WTC11 (cell line): ENCODE results near the gene IFNA17. TPM values are rescaled to one million over a fixed set of nuclear protein-coding genes. Genes with fewer than 3 reads are reported as not detected.
"Not testable (repeated sequence)": the region's sequence is repeated elsewhere in the genome, so short reads cannot be mapped to it uniquely, and the experiment has no call there.

Source experiments
- ATAC-seq: fragments of 200-7000 bp; cut with Tn5 transposase; 2 replicates; pipeline ENCODE4 v1.10.0; 2021; ENCODE audit warnings: mild to moderate bottlenecking, moderate library complexity
- CTCF ChIA-PET: fragments of 300-600 bp; sonication (Branson Sonifier 250); formaldehyde crosslinking; loops from one replicate; lab custom pipeline; 2021; ENCODE audit warnings: antibody characterized with exemption; lab: Charles Lee
- POLR2A ChIA-PET: fragments of 350-600 bp; sonication (Branson Sonifier 250); formaldehyde crosslinking; loops from one replicate; lab custom pipeline; 2021; ENCODE audit warnings: antibody characterized with exemption; lab: Charles Lee
- DNase-seq: peaks from one replicate; pipeline ENCODE4 v3.0.0; 2021; ENCODE audit warnings: low spot score
- H3K27ac Mint-ChIP-seq: 2 replicates; pipeline ENCODE4 v1.8.0; 2021; ENCODE audit warnings: mixed read lengths
- H3K27me3 Mint-ChIP-seq: 2 replicates; pipeline ENCODE4 v1.8.0; 2021; ENCODE audit warnings: low read depth, mild to moderate bottlenecking, moderate library complexity, mixed read lengths
- H3K36me3 Mint-ChIP-seq: 2 replicates; pipeline ENCODE4 v1.8.0; 2021; ENCODE audit warnings: mixed read lengths
- H3K4me1 Mint-ChIP-seq: 2 replicates; pipeline ENCODE4 v1.8.0; 2022; ENCODE audit warnings: mixed read lengths
- H3K4me3 Mint-ChIP-seq: 2 replicates; pipeline ENCODE4 v1.8.0; 2021; ENCODE audit warnings: mild to moderate bottlenecking, moderate library complexity, mixed read lengths
- H3K9me3 Mint-ChIP-seq: 2 replicates; pipeline ENCODE4 v1.8.0; 2021; ENCODE audit warnings: mixed read lengths
- ATF1 ChIP-seq: sonication (generic); formaldehyde crosslinking; IDR thresholded peaks from 2 replicates; pipeline ENCODE4 v1.8.1; 2023; ENCODE audit warnings: mild to moderate bottlenecking, moderate library complexity, missing genetic modification reagents
- CBFB ChIP-seq: sonication (generic); formaldehyde crosslinking; IDR thresholded peaks from 2 replicates; pipeline ENCODE4 v1.8.1; 2022; ENCODE audit warnings: mild to moderate bottlenecking, low read depth, missing genetic modification reagents
- CREM ChIP-seq: sonication (generic); formaldehyde crosslinking; IDR thresholded peaks from 2 replicates; pipeline ENCODE4 v1.8.1; 2022; ENCODE audit warnings: mild to moderate bottlenecking, missing genetic modification reagents, moderate library complexity
- GRHL2 ChIP-seq: fragments of 250-450 bp; sonication (Bioruptor Pico); IDR thresholded peaks from 2 replicates; pipeline ENCODE4 v1.8.0; 2022; ENCODE audit warnings: mild to moderate bottlenecking, moderate library complexity; ENCODE audit not compliant: insufficient replicate concordance, severe bottlenecking
- HMGA2 ChIP-seq: fragments of 250-450 bp; sonication (Bioruptor Pico); IDR thresholded peaks from 2 replicates; pipeline ENCODE4 v1.4.0; 2021; ENCODE audit warnings: mild to moderate bottlenecking, moderate library complexity
- NFATC4 ChIP-seq: fragments of 250-450 bp; sonication (Bioruptor Pico); IDR thresholded peaks from 2 replicates; pipeline ENCODE4 v1.9.0; 2021; ENCODE audit warnings: mild to moderate bottlenecking
- NFE2L1 ChIP-seq: sonication (generic); formaldehyde crosslinking; IDR thresholded peaks from 2 replicates; pipeline ENCODE4 v1.8.1; 2023; ENCODE audit warnings: missing genetic modification reagents
- SMAD4 ChIP-seq: sonication (generic); formaldehyde crosslinking; IDR thresholded peaks from 2 replicates; pipeline ENCODE4 v1.8.0; 2022; ENCODE audit warnings: mild to moderate bottlenecking, missing genetic modification reagents
- SP1 ChIP-seq: sonication (generic); formaldehyde crosslinking; conservative IDR thresholded peaks from 2 replicates; pipeline ENCODE4 v1.8.1; 2022; ENCODE audit warnings: missing genetic modification reagents
- TCF7 ChIP-seq: sonication (generic); formaldehyde crosslinking; IDR thresholded peaks from 2 replicates; pipeline ENCODE4 v1.8.0; 2022; ENCODE audit warnings: mild to moderate bottlenecking, low read depth, missing genetic modification reagents, moderate library complexity
- TP53 ChIP-seq: sonication (generic); formaldehyde crosslinking; IDR thresholded peaks from 2 replicates; pipeline ENCODE4 v1.8.1; 2023; ENCODE audit warnings: mild to moderate bottlenecking, missing genetic modification reagents
- total RNA-seq: library from RNA; stranded (reverse); gene quantifications from 3 replicates; pipeline ENCODE4 v1.2.3, GENCODE V29; 2021
- TF ChIP-seq, protein P1 (sequence below): sonication (generic); formaldehyde crosslinking; IDR thresholded peaks from 2 replicates; pipeline ENCODE4 v1.8.1; 2023; ENCODE audit warnings: mild to moderate bottlenecking, missing genetic modification reagents
- TF ChIP-seq, protein P2 (sequence below): fragments of 250-450 bp; sonication (Bioruptor Pico); IDR thresholded peaks from 2 replicates; pipeline ENCODE4 v2.1.2; 2022; ENCODE audit warnings: mild to moderate bottlenecking, moderate library complexity
- TF ChIP-seq, protein P3 (sequence below): fragments of 250-450 bp; sonication (Bioruptor Pico); IDR thresholded peaks from 2 replicates; pipeline ENCODE4 v1.8.0; 2021; ENCODE audit warnings: mild to moderate bottlenecking
- TF ChIP-seq, protein P4 (sequence below): fragments of 250-450 bp; sonication (Bioruptor Pico); conservative IDR thresholded peaks from 2 replicates; pipeline ENCODE4 v1.9.0; 2021; ENCODE audit warnings: mild to moderate bottlenecking
- TF ChIP-seq, protein P5 (sequence below): fragments of 250-450 bp; sonication (Bioruptor Pico); IDR thresholded peaks from 2 replicates; pipeline ENCODE4 v1.9.0; 2021; ENCODE audit warnings: mild to moderate bottlenecking
- TF ChIP-seq, protein P6 (sequence below): fragments of 250-450 bp; sonication (Bioruptor Pico); IDR thresholded peaks from 2 replicates; pipeline ENCODE4 v1.9.0; 2021; ENCODE audit warnings: moderate library complexity, mild to moderate bottlenecking, inconsistent platforms, borderline replicate concordance
- TF ChIP-seq, protein P7 (sequence below): fragments of 250-450 bp; sonication (Bioruptor Pico); IDR thresholded peaks from 2 replicates; pipeline ENCODE4 v1.9.0; 2021; ENCODE audit warnings: mild to moderate bottlenecking, borderline replicate concordance

The IFNA17 gene
- total RNA-seq, 1 experiment from 2014 or later: not detected

DNA sequence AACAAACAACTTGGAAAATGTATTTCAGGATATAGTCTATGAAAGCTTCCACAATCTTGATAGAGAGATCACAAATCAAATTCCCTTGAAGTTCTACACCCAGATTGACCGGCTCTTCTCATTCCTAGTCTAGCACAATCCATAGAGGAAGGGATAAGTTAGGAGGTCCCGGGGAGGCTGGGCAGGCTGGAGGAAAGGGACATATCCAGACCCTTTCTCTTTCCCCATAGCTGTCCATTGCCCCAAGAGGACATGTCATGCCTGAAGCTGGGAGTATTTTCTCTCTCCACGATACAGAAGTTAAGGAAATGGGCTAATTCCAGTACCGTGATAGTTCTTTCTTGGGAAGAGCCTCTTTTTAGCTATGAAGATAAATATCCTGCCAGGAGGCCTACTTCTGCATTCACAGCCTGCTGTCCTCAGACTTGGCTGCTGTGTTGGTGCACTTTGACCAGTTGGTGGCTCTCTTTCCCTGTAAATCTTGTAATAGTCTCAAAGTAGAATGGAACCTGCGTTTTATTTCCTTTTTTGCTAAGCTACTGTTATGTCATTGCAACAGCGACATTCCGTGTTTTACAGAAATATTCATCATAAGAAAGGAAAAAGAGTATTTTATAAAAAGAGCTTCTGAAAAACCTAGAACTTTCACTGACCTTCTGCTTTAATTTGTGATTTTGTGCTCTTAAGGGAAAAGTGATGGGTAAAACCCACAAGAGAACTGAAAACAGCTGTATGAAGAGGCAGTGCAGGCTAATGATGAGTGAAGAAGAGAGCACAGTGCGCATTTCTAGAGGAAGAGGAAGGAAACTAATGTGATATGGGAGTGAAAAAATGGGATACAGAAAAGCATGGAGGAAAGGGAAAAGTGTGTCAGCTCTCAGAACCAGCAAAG lies 7.7 kb upstream of the IFNA17 start:
- H3K27ac Mint-ChIP-seq, H3K27me3 Mint-ChIP-seq, H3K4me1 Mint-ChIP-seq, H3K36me3 Mint-ChIP-seq, H3K4me3 Mint-ChIP-seq, H3K9me3 Mint-ChIP-seq: not testable (repeated sequence)
- DNase-seq: peak; percentile 38
- peak; percentile 95 for ATAC-seq
- ChIA-PET POLR2A (interaction anchor here (0.6 kb wide), 1 partner anchor 212 kb away, joined by 3 read pairs; no protein-coding TSS in a partner anchor), CTCF (interaction anchor here (0.6 to 1.8 kb wide), 23 partner anchors 11 to 560 kb away, joined by 3 to 25 read pairs (median 4); no protein-coding TSS in a partner anchor)

DNA sequence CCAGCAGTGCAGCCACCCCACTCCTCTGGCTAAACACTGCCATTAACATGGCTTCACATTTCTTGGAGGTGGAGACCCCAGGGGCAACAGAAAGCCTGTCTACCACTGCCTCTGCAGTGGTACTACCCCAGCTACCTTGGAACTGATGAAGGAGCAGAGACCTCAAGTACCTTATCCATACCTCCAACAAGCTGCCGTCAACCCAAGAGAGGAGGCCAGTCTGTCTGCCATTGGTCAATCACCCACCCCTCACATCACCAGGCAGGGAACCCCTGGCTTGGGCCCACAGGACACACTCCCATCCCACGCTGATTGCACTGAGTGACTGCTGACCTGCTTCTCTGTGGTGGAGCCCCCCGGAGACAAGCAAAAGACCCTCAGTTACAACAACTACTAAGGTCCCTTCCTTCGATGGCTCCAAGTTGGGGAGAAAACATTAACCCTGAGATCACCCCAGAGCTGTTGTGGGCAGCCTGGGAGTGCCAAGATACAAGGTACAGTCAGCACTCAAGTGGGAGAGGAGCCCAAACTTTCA lies 6.2 kb upstream of the IFNA17 start:
- H3K27ac Mint-ChIP-seq: no peak overlapping the region
- ATAC-seq: no peak
- CTCF ChIA-PET: interaction anchor here (1.0 kb wide), 1 partner anchor 555 kb away, joined by 3 read pairs; no protein-coding TSS in a partner anchor
- POLR2A ChIA-PET: no interaction called here
- H3K27me3 Mint-ChIP-seq: no peaks in the 10 kb centered on the region; the same call in 1 of the 2 replicates
- H3K36me3 Mint-ChIP-seq: no peaks in the 10 kb centered on the region
- DNase-seq: no peak
- no peak overlapping the region for H3K4me3 Mint-ChIP-seq
- no peaks in the 10 kb centered on the region for H3K9me3 Mint-ChIP-seq
- TF ChIP-seq TCF7 (CRISPR knock-in tag) (no peak), NFE2L1 (CRISPR knock-in tag) (no peak), ATF1 (CRISPR knock-in tag) (no peak), SP1 (CRISPR knock-in tag) (no peak), SMAD4 (CRISPR knock-in tag) (no peak), NFATC4 (CRISPR knock-in tag) (no peak), GRHL2 (CRISPR knock-in tag) (no peak), CBFB (CRISPR knock-in tag) (no peak), TP53 (CRISPR knock-in tag) (no peak), CREM (no peak), HMGA2 (CRISPR knock-in tag) (no peak)
- TF ChIP-seq, protein P1, sequence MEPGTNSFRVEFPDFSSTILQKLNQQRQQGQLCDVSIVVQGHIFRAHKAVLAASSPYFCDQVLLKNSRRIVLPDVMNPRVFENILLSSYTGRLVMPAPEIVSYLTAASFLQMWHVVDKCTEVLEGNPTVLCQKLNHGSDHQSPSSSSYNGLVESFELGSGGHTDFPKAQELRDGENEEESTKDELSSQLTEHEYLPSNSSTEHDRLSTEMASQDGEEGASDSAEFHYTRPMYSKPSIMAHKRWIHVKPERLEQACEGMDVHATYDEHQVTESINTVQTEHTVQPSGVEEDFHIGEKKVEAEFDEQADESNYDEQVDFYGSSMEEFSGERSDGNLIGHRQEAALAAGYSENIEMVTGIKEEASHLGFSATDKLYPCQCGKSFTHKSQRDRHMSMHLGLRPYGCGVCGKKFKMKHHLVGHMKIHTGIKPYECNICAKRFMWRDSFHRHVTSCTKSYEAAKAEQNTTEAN (CRISPR knock-in tag): no peak
- TF ChIP-seq, protein P2, sequence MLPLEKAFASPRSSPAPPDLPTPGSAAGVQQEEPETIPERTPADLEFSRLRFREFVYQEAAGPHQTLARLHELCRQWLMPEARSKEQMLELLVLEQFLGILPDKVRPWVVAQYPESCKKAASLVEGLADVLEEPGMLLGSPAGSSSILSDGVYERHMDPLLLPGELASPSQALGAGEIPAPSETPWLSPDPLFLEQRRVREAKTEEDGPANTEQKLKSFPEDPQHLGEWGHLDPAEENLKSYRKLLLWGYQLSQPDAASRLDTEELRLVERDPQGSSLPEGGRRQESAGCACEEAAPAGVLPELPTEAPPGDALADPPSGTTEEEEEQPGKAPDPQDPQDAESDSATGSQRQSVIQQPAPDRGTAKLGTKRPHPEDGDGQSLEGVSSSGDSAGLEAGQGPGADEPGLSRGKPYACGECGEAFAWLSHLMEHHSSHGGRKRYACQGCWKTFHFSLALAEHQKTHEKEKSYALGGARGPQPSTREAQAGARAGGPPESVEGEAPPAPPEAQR: no peak
- TF ChIP-seq, protein P3, sequence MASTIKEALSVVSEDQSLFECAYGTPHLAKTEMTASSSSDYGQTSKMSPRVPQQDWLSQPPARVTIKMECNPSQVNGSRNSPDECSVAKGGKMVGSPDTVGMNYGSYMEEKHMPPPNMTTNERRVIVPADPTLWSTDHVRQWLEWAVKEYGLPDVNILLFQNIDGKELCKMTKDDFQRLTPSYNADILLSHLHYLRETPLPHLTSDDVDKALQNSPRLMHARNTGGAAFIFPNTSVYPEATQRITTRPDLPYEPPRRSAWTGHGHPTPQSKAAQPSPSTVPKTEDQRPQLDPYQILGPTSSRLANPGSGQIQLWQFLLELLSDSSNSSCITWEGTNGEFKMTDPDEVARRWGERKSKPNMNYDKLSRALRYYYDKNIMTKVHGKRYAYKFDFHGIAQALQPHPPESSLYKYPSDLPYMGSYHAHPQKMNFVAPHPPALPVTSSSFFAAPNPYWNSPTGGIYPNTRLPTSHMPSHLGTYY: no peak
- TF ChIP-seq, protein P4, sequence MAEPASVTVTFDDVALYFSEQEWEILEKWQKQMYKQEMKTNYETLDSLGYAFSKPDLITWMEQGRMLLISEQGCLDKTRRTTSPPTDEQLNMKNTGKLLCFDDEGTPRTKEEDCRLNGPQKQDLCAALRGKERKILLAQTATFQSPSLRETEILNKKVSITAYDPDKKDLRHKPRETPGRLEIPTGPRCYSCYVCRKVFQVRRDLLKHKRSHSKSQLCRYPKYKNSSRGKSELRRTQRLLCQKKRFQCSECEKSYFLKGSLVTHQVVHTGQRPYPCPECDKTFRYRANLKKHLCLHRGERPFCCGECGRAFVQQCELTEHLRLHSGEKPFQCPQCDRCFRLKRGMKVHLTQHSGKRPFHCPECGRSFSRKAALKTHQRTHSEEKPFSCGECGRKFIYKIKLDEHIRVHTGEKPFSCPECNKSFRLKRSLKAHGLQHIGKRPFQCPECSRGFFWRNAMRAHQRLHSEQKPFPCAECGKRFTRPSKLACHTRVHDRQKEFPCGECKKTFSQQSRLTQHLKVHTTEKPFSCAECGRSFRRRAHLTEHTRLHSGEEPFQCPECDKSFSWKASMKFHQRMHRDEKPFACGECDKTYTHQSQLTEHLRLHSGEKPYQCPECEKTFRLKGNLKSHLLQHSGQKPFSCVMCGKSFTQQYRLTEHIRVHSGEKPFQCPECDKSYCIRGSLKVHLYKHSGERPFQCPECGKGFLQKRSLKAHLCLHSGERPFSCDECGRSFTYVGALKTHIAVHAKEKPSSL: no peak
- TF ChIP-seq, protein P5, sequence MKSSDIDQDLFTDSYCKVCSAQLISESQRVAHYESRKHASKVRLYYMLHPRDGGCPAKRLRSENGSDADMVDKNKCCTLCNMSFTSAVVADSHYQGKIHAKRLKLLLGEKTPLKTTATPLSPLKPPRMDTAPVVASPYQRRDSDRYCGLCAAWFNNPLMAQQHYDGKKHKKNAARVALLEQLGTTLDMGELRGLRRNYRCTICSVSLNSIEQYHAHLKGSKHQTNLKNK (CRISPR knock-in tag): no peak
- TF ChIP-seq, protein P6, sequence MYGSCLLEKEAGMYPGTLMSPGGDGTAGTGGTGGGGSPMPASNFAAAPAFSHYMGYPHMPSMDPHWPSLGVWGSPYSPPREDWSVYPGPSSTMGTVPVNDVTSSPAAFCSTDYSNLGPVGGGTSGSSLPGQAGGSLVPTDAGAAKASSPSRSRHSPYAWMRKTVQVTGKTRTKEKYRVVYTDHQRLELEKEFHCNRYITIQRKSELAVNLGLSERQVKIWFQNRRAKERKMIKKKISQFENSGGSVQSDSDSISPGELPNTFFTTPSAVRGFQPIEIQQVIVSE (CRISPR knock-in tag): no peak
- TF ChIP-seq, protein P7, sequence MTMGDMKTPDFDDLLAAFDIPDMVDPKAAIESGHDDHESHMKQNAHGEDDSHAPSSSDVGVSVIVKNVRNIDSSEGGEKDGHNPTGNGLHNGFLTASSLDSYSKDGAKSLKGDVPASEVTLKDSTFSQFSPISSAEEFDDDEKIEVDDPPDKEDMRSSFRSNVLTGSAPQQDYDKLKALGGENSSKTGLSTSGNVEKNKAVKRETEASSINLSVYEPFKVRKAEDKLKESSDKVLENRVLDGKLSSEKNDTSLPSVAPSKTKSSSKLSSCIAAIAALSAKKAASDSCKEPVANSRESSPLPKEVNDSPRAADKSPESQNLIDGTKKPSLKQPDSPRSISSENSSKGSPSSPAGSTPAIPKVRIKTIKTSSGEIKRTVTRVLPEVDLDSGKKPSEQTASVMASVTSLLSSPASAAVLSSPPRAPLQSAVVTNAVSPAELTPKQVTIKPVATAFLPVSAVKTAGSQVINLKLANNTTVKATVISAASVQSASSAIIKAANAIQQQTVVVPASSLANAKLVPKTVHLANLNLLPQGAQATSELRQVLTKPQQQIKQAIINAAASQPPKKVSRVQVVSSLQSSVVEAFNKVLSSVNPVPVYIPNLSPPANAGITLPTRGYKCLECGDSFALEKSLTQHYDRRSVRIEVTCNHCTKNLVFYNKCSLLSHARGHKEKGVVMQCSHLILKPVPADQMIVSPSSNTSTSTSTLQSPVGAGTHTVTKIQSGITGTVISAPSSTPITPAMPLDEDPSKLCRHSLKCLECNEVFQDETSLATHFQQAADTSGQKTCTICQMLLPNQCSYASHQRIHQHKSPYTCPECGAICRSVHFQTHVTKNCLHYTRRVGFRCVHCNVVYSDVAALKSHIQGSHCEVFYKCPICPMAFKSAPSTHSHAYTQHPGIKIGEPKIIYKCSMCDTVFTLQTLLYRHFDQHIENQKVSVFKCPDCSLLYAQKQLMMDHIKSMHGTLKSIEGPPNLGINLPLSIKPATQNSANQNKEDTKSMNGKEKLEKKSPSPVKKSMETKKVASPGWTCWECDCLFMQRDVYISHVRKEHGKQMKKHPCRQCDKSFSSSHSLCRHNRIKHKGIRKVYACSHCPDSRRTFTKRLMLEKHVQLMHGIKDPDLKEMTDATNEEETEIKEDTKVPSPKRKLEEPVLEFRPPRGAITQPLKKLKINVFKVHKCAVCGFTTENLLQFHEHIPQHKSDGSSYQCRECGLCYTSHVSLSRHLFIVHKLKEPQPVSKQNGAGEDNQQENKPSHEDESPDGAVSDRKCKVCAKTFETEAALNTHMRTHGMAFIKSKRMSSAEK (CRISPR knock-in tag): no peak
- H3K4me1 Mint-ChIP-seq: no peaks in the 10 kb centered on the region
